SK-N-SH (cell line): ENCODE data around the gene INPP5A. TPM values are rescaled to one million over a fixed set of nuclear protein-coding genes. Genes with fewer than 3 reads are reported as not detected.
A peak's percentile ranks its signal among the peaks of the same experiment; 100 is the strongest.

Source experiments
- CTCF ChIA-PET: fragments of 300-600, 350-600 bp; formaldehyde crosslinking; extraction: SDS; loops from one replicate; lab custom pipeline; 2021; lab: Yijun Ruan, JAX
- POLR2A ChIA-PET: fragments of 350-600 bp; sonication (Branson Sonifier 250); formaldehyde crosslinking; extraction: SDS; loops from one replicate; lab custom pipeline; 2020; ENCODE audit warnings: antibody characterized with exemption, inconsistent platforms; lab: Yijun Ruan, JAX
- DNase-seq: peaks from one replicate; pipeline ENCODE4 v3.0.0; 2012
- H2AFZ ChIP-seq: fragments of 200-600 bp; sonication (generic); 2 replicates; pipeline ENCODE4 v1.8.1; 2016; ENCODE audit warnings: antibody characterized with exemption, mild to moderate bottlenecking, low read depth
- H3F3A ChIP-seq: fragments of 200-600 bp; sonication (generic); replicated peaks from 2 replicates; pipeline ENCODE3; 2016; ENCODE audit warnings: antibody characterized with exemption, mild to moderate bottlenecking; ENCODE audit not compliant: insufficient read depth
- H3K27ac ChIP-seq, 2 experiments: fragments of 200-500 bp in 1 of 2; fragments of 200-600 bp in 1 of 2; sonication (Bioruptor generic) in 1 of 2; sonication (generic), shearing (Covaris generic) in 1 of 2; 2 replicates each; pipeline versions ENCODE4 v1.5.1 to v1.6.1; 2014 to 2016; ENCODE audit warnings: low read depth in 2 of 2, inconsistent platforms in 1 of 2, low read length in 1 of 2, mild to moderate bottlenecking in 1 of 2, mixed read lengths in 1 of 2
- H3K27me3 ChIP-seq: fragments of 200-600 bp; sonication (generic), shearing (Covaris generic); 2 replicates; pipeline ENCODE4 v1.6.1; 2016; ENCODE audit warnings: mixed run types; ENCODE audit not compliant: insufficient read depth
- H3K36me3 ChIP-seq, 2 experiments: fragments of 200-500 bp in 1 of 2; fragments of 200-600 bp in 1 of 2; sonication (Bioruptor generic) in 1 of 2; sonication (generic) in 1 of 2; replicated peaks in 1 of 2; 2 replicates each; pipeline versions ENCODE3 to v1.5.1; 2014 to 2016; ENCODE audit warnings: low read length in 1 of 2, mild to moderate bottlenecking in 1 of 2; ENCODE audit not compliant: insufficient read depth in 2 of 2, control insufficient read depth in 1 of 2
- H3K4me1 ChIP-seq, 2 experiments: fragments of 200-500 bp in 1 of 2; fragments of 200-600 bp in 1 of 2; sonication (Bioruptor generic) in 1 of 2; sonication (generic), shearing (Covaris generic) in 1 of 2; 2 replicates each; pipeline versions ENCODE4 v1.5.1 to v1.6.1; 2014 to 2016; ENCODE audit warnings: low read depth in 1 of 2, low read length in 1 of 2, mixed run types in 1 of 2; ENCODE audit not compliant: insufficient read depth in 2 of 2, control insufficient read depth in 1 of 2
- H3K4me2 ChIP-seq: fragments of 200-600 bp; sonication (generic), shearing (Covaris generic); 2 replicates; pipeline ENCODE4 v1.6.1; 2017; ENCODE audit warnings: mixed run types
- H3K4me3 ChIP-seq, 2 experiments: fragments of 200-500 bp in 1 of 2; fragments of 200-600 bp in 1 of 2; sonication (Bioruptor generic) in 1 of 2; sonication (generic), shearing (Covaris generic) in 1 of 2; 2 replicates each; pipeline versions ENCODE4 v1.5.1 to v1.8.1; 2014 to 2016; ENCODE audit warnings: low read depth in 2 of 2, inconsistent platforms in 1 of 2, low read length in 1 of 2, mild to moderate bottlenecking in 1 of 2, mixed read lengths in 1 of 2, moderate library complexity in 1 of 2
- H3K79me2 ChIP-seq: fragments of 200-600 bp; sonication (generic); 2 replicates; pipeline ENCODE4 v1.8.1; 2017; ENCODE audit warnings: mild to moderate bottlenecking; ENCODE audit not compliant: insufficient read depth
- H3K9ac ChIP-seq: fragments of 200-600 bp; sonication (generic); 2 replicates; pipeline ENCODE4 v1.6.1; 2017; ENCODE audit warnings: mixed run types
- H3K9me2 ChIP-seq: fragments of 200-600 bp; sonication (generic); 2 replicates; pipeline ENCODE4 v1.6.1; 2017; ENCODE audit warnings: mixed run types
- H3K9me3 ChIP-seq: fragments of 200-600 bp; sonication (generic); 2 replicates; pipeline ENCODE4 v1.6.1; 2017; ENCODE audit warnings: mixed run types, mild to moderate bottlenecking, moderate library complexity
- H4K20me1 ChIP-seq: fragments of 200-600 bp; sonication (generic); 2 replicates; pipeline ENCODE4 v1.6.1; 2017; ENCODE audit warnings: mild to moderate bottlenecking, mixed run types; ENCODE audit not compliant: insufficient read depth
- CHD2 ChIP-seq: fragments of 150-350 bp; IDR thresholded peaks from 2 replicates; pipeline ENCODE4 v1.6.1; 2018; ENCODE audit warnings: low read length; ENCODE audit not compliant: partially characterized antibody
- EP300 ChIP-seq, 2 experiments: IDR thresholded peaks; 2 replicates each; pipeline versions ENCODE4 v1.4.0 to v1.6.1; 2012; ENCODE audit warnings: borderline replicate concordance in 1 of 2, low read depth in 1 of 2, low read length in 1 of 2
- FOSL2 ChIP-seq: IDR thresholded peaks from 2 replicates; pipeline ENCODE4 v1.4.0; 2012; ENCODE audit warnings: low read depth, mild to moderate bottlenecking, moderate library complexity, borderline replicate concordance
- JUND ChIP-seq: IDR thresholded peaks from 2 replicates; pipeline ENCODE4 v1.4.0; 2012
- MXI1 ChIP-seq: IDR thresholded peaks from 2 replicates; pipeline ENCODE4 v1.6.1; 2012; ENCODE audit warnings: mild to moderate bottlenecking, low read depth, low read length, improper control_type of control experiment
- SMC3 ChIP-seq: IDR thresholded peaks from 2 replicates; pipeline ENCODE4 v1.6.1; 2012; ENCODE audit warnings: low read depth, low read length, improper control_type of control experiment
- TAF1 ChIP-seq: IDR thresholded peaks from 2 replicates; pipeline ENCODE4 v1.6.1; 2012; ENCODE audit warnings: low read depth, mild to moderate bottlenecking, low read length, moderate library complexity, borderline replicate concordance
- TCF12 ChIP-seq: IDR thresholded peaks from 2 replicates; pipeline ENCODE4 v1.4.0; 2012
- YY1 ChIP-seq: IDR thresholded peaks from 2 replicates; pipeline ENCODE4 v1.4.0; 2012; ENCODE audit warnings: low read depth, mild to moderate bottlenecking
- WGBS: methylation state at CpG from one replicate; pipeline ENCODE4 v1.1.6; 2017; ENCODE audit warnings: low lambda C conversion rate; 5-methylcytosine and 5-hydroxymethylcytosine counted together
- polyA plus RNA-seq, 3 experiments: library from polyadenylated mRNA; depleted of rRNA; stranded (reverse); fragments of >200 nt; gene quantifications; 2 replicates each; pipeline ENCODE4 v1.2.3, GENCODE V29; 2012
- TF ChIP-seq, protein P1 (sequence below): fragments of 200-600 bp; sonication (generic); IDR thresholded peaks from 2 replicates; pipeline ENCODE4 v1.6.1; 2017; ENCODE audit warnings: antibody characterized with exemption, mild to moderate bottlenecking, moderate library complexity
- TF ChIP-seq, protein P2 (sequence below): IDR thresholded peaks from 2 replicates; pipeline ENCODE4; 2012
- TF ChIP-seq, protein P3 (sequence below): IDR thresholded peaks from 2 replicates; pipeline ENCODE4 v1.4.0; 2012; ENCODE audit warnings: low read depth, borderline replicate concordance
- TF ChIP-seq, protein P4 (sequence below): IDR thresholded peaks from 2 replicates; pipeline ENCODE4 v1.4.0; 2012; ENCODE audit warnings: low read depth
- TF ChIP-seq, protein P5 (sequence below): IDR thresholded peaks from 2 replicates; pipeline ENCODE4 v1.4.0; 2012; ENCODE audit warnings: low read depth, borderline replicate concordance

Gene INPP5A
- polyA plus RNA-seq, 1 of the 3 experiments (the other 2 are of a cell fraction) = 12.0 TPM

DNA sequence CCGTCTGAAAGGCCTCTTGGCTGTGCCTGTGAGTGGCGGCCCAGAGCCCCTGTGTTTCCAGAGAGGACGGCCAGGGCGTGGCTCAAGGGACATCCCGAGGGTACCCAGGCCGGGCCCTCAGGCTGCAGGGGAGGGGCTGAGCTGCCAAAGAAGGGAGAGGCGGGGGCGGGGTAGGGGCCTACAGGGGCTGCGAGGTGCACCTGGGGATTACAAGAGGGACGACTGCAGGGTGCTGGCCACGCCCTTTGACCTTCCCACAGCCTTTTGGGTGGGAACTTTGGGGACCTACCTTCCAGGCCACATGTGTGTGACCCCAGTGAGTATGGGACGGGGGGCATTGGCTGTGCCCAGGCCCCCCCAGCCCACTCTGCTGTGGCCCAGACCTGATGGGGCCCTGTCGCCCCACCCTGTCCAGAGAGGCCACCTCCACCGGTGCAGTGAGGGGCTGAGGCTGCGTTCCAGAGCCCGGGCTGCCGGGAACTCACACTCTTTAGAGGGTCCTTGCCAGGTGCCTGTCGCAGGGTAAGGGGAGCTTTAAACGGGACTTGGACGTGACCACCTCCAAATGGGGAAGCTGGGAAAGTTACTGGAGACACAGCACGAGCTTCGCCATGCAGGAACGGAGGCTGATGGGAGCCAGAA lies 267.3 kb downstream of the INPP5A start:
- Histone ChIP-seq H3K4me3 (no peak overlapping the region), H3K36me3 (no peaks in the 10 kb centered on the region), H3K9me3 (no peaks in the 10 kb centered on the region), H3K9ac (no peak overlapping the region), H3K4me2 (no peak overlapping the region), H2AFZ (no peak overlapping the region), H3K4me1 (peaks cover 0 to 5% of the 10 kb centered on the region in 2 experiments; a peak in 1 of 4 replicates), H3F3A (no peaks in the 10 kb centered on the region), H3K79me2 (no peaks in the 10 kb centered on the region), H3K27ac (no peak overlapping the region), H4K20me1 (no peaks in the 10 kb centered on the region), H3K9me2 (no peaks in the 10 kb centered on the region), H3K27me3 (no peaks in the 10 kb centered on the region)
- 54% methylated on average over 12 of the region's 23 CpGs for WGBS
- DNase-seq = peak; percentile 30
- no peak for TF ChIP-seq TAF1
- no peak for TF ChIP-seq TCF12
- TF ChIP-seq, protein P1, sequence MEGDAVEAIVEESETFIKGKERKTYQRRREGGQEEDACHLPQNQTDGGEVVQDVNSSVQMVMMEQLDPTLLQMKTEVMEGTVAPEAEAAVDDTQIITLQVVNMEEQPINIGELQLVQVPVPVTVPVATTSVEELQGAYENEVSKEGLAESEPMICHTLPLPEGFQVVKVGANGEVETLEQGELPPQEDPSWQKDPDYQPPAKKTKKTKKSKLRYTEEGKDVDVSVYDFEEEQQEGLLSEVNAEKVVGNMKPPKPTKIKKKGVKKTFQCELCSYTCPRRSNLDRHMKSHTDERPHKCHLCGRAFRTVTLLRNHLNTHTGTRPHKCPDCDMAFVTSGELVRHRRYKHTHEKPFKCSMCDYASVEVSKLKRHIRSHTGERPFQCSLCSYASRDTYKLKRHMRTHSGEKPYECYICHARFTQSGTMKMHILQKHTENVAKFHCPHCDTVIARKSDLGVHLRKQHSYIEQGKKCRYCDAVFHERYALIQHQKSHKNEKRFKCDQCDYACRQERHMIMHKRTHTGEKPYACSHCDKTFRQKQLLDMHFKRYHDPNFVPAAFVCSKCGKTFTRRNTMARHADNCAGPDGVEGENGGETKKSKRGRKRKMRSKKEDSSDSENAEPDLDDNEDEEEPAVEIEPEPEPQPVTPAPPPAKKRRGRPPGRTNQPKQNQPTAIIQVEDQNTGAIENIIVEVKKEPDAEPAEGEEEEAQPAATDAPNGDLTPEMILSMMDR = no peak
- no peak for TF ChIP-seq CHD2
- TF ChIP-seq, protein P2, sequence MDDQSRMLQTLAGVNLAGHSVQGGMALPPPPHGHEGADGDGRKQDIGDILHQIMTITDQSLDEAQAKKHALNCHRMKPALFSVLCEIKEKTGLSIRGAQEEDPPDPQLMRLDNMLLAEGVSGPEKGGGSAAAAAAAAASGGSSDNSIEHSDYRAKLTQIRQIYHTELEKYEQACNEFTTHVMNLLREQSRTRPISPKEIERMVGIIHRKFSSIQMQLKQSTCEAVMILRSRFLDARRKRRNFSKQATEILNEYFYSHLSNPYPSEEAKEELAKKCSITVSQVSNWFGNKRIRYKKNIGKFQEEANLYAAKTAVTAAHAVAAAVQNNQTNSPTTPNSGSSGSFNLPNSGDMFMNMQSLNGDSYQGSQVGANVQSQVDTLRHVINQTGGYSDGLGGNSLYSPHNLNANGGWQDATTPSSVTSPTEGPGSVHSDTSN = no peak
- TF ChIP-seq, protein P3, sequence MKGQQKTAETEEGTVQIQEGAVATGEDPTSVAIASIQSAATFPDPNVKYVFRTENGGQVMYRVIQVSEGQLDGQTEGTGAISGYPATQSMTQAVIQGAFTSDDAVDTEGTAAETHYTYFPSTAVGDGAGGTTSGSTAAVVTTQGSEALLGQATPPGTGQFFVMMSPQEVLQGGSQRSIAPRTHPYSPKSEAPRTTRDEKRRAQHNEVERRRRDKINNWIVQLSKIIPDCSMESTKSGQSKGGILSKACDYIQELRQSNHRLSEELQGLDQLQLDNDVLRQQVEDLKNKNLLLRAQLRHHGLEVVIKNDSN = no peak
- TF ChIP-seq YY1 = no peak
- no peak for TF ChIP-seq EP300 (IDR thresholded peaks at IDR 0.05; ENCODE audit: borderline replicate concordance in 1 of 2, low read depth in 1 of 2, low read length in 1 of 2)
- TF ChIP-seq FOSL2 = no peak
- TF ChIP-seq SMC3 = no peak
- TF ChIP-seq, protein P4, sequence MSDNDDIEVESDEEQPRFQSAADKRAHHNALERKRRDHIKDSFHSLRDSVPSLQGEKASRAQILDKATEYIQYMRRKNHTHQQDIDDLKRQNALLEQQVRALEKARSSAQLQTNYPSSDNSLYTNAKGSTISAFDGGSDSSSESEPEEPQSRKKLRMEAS = no peak
- TF ChIP-seq MXI1 = no peak
- TF ChIP-seq, protein P5, sequence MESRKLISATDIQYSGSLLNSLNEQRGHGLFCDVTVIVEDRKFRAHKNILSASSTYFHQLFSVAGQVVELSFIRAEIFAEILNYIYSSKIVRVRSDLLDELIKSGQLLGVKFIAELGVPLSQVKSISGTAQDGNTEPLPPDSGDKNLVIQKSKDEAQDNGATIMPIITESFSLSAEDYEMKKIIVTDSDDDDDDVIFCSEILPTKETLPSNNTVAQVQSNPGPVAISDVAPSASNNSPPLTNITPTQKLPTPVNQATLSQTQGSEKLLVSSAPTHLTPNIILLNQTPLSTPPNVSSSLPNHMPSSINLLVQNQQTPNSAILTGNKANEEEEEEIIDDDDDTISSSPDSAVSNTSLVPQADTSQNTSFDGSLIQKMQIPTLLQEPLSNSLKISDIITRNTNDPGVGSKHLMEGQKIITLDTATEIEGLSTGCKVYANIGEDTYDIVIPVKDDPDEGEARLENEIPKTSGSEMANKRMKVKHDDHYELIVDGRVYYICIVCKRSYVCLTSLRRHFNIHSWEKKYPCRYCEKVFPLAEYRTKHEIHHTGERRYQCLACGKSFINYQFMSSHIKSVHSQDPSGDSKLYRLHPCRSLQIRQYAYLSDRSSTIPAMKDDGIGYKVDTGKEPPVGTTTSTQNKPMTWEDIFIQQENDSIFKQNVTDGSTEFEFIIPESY = no peak
- no peak for TF ChIP-seq JUND
- POLR2A ChIA-PET = no interaction called here
- CTCF ChIA-PET = interaction anchor here (1.8 to 2.5 kb wide), 2 partner anchors 10 to 150 kb away, joined by 7 to 11 read pairs; no protein-coding TSS in a partner anchor
